K562 (cell line): ENCODE data around the gene LRIT3. TPM values are rescaled to one million over a fixed set of nuclear protein-coding genes. Genes with fewer than 3 reads are reported as not detected.

Source experiments
- CSDE1 ChIP-seq, 2 experiments: fragments of 450-650 bp; IDR thresholded peaks; 2 replicates each; pipeline ENCODE4 v1.6.1; 2016; ENCODE audit warnings: mild to moderate bottlenecking in 1 of 2
- E2F4 ChIP-seq: sonication (generic); formaldehyde crosslinking; IDR thresholded peaks from 2 replicates; pipeline ENCODE4 v1.8.0; 2022; ENCODE audit warnings: mild to moderate bottlenecking, low read depth, missing genetic modification reagents
- FOXP1 ChIP-seq: sonication (generic); formaldehyde crosslinking; IDR thresholded peaks from 2 replicates; pipeline ENCODE4 v1.8.0; 2022; ENCODE audit warnings: mild to moderate bottlenecking, missing genetic modification reagents
- KLF16 ChIP-seq: IDR thresholded peaks from 2 replicates; pipeline ENCODE4 v1.6.1; 2016; ENCODE audit warnings: antibody characterized with exemption
- MEIS2 ChIP-seq: fragments of 450-650 bp; IDR thresholded peaks from 2 replicates; pipeline ENCODE4 v1.6.1; 2014; ENCODE audit warnings: mild to moderate bottlenecking; ENCODE audit not compliant: partially characterized antibody
- MTA2 ChIP-seq: fragments of 450-650 bp; IDR thresholded peaks from 2 replicates; pipeline ENCODE4 v1.6.1; 2016; ENCODE audit warnings: low read depth
- POLR2H ChIP-seq: IDR thresholded peaks from 2 replicates; pipeline ENCODE4 v1.6.1; 2016; ENCODE audit warnings: missing genetic modification characterization, low read depth, mild to moderate bottlenecking, control low read depth, missing compliant biosample characterization, moderate library complexity
- SMARCB1 ChIP-seq: IDR thresholded peaks from 2 replicates; pipeline ENCODE4 v1.6.1; 2011; ENCODE audit warnings: improper control_type of control experiment, low read depth; ENCODE audit not compliant: insufficient read length
- SP2 ChIP-seq: IDR thresholded peaks from 2 replicates; pipeline ENCODE4 v1.6.1; 2011; ENCODE audit warnings: mild to moderate bottlenecking, low read depth, low read length, moderate library complexity; ENCODE audit not compliant: poor library complexity, severe bottlenecking; ENCODE audit errors: extremely low read depth
- TAF7 ChIP-seq: fragments of 450-650 bp; IDR thresholded peaks from 2 replicates; pipeline ENCODE4 v1.6.1; 2016; ENCODE audit warnings: missing genetic modification characterization, missing compliant biosample characterization
- ZBTB11 ChIP-seq, 3 experiments: fragments of 200-800 bp in 1 of 3; fragments of 250-450 bp in 1 of 3; fragments of 450-650 bp in 1 of 3; sonication (Bioruptor Pico) in 1 of 3; sonication (Bioruptor generic) in 1 of 3; formaldehyde crosslinking in 1 of 3; IDR thresholded peaks; 2 replicates each; pipeline versions ENCODE4 v1.6.1 to v1.8.0; 2016 to 2022; ENCODE audit warnings: mild to moderate bottlenecking in 2 of 3, missing genetic modification characterization in 2 of 3, missing compliant biosample characterization in 1 of 3, moderate library complexity in 1 of 3
- ZBTB12 ChIP-seq: fragments of 250-450 bp; sonication (Bioruptor Pico); IDR thresholded peaks from 2 replicates; pipeline ENCODE4 v1.4.0; 2020
- ZKSCAN3 ChIP-seq: fragments of 250-450 bp; sonication (Bioruptor Pico); IDR thresholded peaks from 2 replicates; pipeline ENCODE4 v1.4.0; 2020
- ZNF134 ChIP-seq: fragments of 250-450 bp; sonication (Bioruptor Pico); conservative IDR thresholded peaks from 2 replicates; pipeline ENCODE4 v1.4.0; 2020
- ZNF583 ChIP-seq: fragments of 250-450 bp; sonication (Bioruptor Pico); IDR thresholded peaks from 2 replicates; pipeline ENCODE4 v1.4.0; 2020
- ZNF592 ChIP-seq: fragments of 450-650 bp; IDR thresholded peaks from 2 replicates; pipeline ENCODE4 v1.6.1; 2017; ENCODE audit warnings: antibody characterized with exemption, mild to moderate bottlenecking
- ZNF766 ChIP-seq: fragments of 200-800 bp; sonication (Bioruptor generic); conservative IDR thresholded peaks from 2 replicates; pipeline ENCODE4 v1.6.1; 2016; ENCODE audit warnings: missing genetic modification characterization, missing compliant biosample characterization
- polyA plus RNA-seq, 8 experiments: library from polyadenylated mRNA; depleted of rRNA in 4 of 8; stranded (reverse) in 5 of 8; unstranded in 3 of 8; fragments of >200 nt; fragmentation: Nextera tagmentation in 2 of 8; fragmentation: Illumina TruSeq in 1 of 8; extraction: Ambion mirVana in 2 of 8; extraction: Trizol in 1 of 8; gene quantifications; 2 replicates each; pipeline versions ENCODE4 v1.2.1 to v1.2.3, GENCODE V29; 2011 to 2014; ENCODE audit warnings: inconsistent platforms in 1 of 8, missing spikeins in 1 of 8
- total RNA-seq, 7 experiments: library from RNA; depleted of rRNA in 6 of 7; stranded (reverse); fragments of >200 nt in 6 of 7; fragmentation: Illumina TruSeq in 2 of 7; extraction: Trizol in 2 of 7; gene quantifications; 2 replicates each; pipeline versions ENCODE4 v1.2.1 to v1.2.3, GENCODE V29; 2011 to 2021; ENCODE audit warnings: low replicate concordance in 1 of 7

The LRIT3 gene
- total and polyA plus RNA-seq, 9 of the 15 experiments (the other 6 are each of a cell fraction or from before 2014, with no cell fraction given) = 0.04 to 0.10 (median 0.04) TPM; not detected in 4

GRCh38 chr4:109815151-109816081, 32.5 kb upstream of the LRIT3 start, which contains the start of gene GAR1 (continued):
- TF ChIP-seq MTA2 (no peak), FOXP1 (CRISPR knock-in tag) (no peak; the same call in 1 of the 2 replicates), ZNF134 (no peak), E2F4 (CRISPR knock-in tag) (no peak), SMARCB1 (no peak), SP2 (peak; percentile 6), KLF16 (no peak), POLR2H (tag) (peak; percentile 86), ZBTB11 (CRISPR knock-in tag; IDR thresholded peaks at IDR 0.05) (peak in 1 of 3 experiments; percentile 89; a peak in 2 of 6 replicates), ZKSCAN3 (CRISPR knock-in tag) (no peak), CSDE1 (IDR thresholded peaks at IDR 0.05) (peak in 1 of 2 experiments; percentile 73; a peak in 1 of 4 replicates), TAF7 (tag) (peak; percentile 51; the same call in 1 of the 2 replicates), ZNF766 (0 out of 2 replicates have a peak, but pooled peaks have one; percentile 45), MEIS2 (no peak), ZNF583 (CRISPR knock-in tag) (no peak), ZBTB12 (CRISPR knock-in tag) (peak; percentile 91), ZNF592 (0 out of 2 replicates have a peak, but pooled peaks have one; percentile 21)
